ENCODE measurements around the gene DEK.

The DEK gene

DNA sequence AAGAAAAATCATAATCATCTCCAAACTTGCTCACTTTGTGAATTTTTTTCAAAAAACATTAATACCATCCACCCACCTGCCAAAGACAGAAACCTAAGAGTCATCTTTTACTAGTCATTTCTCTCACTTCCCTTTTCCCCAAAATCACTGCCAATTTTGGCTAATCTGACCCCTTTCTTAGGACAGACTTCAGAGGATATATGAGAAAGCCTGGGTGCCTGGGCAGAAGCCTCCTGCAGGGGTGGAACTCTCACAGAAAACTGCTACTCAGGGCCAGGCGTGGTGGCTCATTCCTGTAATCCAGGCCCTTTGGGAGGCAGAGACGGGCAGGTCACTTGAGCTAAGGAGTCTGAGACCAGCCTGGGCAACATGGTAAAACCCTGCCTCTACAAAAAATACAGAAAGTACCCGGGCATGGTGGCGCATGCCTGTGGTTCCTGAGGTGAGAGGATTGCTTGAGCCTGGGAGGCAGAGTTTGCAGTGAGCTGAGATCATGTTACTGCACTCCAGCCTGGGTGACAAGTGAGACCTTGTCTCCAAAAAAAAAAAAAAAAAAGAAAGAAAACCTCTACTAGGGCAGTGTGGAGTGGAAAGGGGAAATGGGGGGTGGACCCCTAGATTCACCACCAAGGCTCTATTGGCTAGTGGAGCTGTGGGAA, 3.8 kb downstream of the DEK start:
- TF ChIP-seq EZH2phosphoT487 (conservative IDR thresholded peaks at IDR 0.05; ENCODE audit: low read length): no peak
- TF ChIP-seq, protein P1, sequence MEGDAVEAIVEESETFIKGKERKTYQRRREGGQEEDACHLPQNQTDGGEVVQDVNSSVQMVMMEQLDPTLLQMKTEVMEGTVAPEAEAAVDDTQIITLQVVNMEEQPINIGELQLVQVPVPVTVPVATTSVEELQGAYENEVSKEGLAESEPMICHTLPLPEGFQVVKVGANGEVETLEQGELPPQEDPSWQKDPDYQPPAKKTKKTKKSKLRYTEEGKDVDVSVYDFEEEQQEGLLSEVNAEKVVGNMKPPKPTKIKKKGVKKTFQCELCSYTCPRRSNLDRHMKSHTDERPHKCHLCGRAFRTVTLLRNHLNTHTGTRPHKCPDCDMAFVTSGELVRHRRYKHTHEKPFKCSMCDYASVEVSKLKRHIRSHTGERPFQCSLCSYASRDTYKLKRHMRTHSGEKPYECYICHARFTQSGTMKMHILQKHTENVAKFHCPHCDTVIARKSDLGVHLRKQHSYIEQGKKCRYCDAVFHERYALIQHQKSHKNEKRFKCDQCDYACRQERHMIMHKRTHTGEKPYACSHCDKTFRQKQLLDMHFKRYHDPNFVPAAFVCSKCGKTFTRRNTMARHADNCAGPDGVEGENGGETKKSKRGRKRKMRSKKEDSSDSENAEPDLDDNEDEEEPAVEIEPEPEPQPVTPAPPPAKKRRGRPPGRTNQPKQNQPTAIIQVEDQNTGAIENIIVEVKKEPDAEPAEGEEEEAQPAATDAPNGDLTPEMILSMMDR (IDR thresholded peaks at IDR 0.05; ENCODE audit: insufficient read depth, low read length, poor library complexity, severe bottlenecking): no peak
- no peaks in the 10 kb centered on the region for H3K9me2 ChIP-seq (replicated peaks; ENCODE audit: insufficient read depth, low read length)
- peak overlapping the region; percentile 97 for H3K4me2 ChIP-seq (ENCODE audit: low read depth, low read length, poor library complexity, severe bottlenecking)
- peak overlapping the region; percentile 75 for H3K4me3 ChIP-seq (ENCODE audit: insufficient read depth, low read length, poor library complexity, severe bottlenecking)
- peaks cover 57% of the 10 kb centered on the region for H3K36me3 ChIP-seq (ENCODE audit: low read length)
- H3K27ac ChIP-seq (ENCODE audit: low read depth, low read length): peak overlapping the region; percentile 86
- H3K27me3 ChIP-seq (ENCODE audit: low read length): no peaks in the 10 kb centered on the region
- H3K9me3 ChIP-seq (ENCODE audit: insufficient read depth, low read length): peaks cover 5% of the 10 kb centered on the region; the same call in 1 of the 2 replicates
- H3K9ac ChIP-seq (ENCODE audit: low read length): peak overlapping the region; percentile 94
- peaks cover 57% of the 10 kb centered on the region for H3F3A ChIP-seq (ENCODE audit: insufficient read depth)
- peaks cover 90% of the 10 kb centered on the region for H3K79me2 ChIP-seq (ENCODE audit: insufficient read depth, low read length)
- no peak overlapping the region for H2AFZ ChIP-seq (ENCODE audit: low read depth, low read length, severe bottlenecking)
- H4K20me1 ChIP-seq (ENCODE audit: low read depth, low read length): peaks cover 65% of the 10 kb centered on the region

DNA sequence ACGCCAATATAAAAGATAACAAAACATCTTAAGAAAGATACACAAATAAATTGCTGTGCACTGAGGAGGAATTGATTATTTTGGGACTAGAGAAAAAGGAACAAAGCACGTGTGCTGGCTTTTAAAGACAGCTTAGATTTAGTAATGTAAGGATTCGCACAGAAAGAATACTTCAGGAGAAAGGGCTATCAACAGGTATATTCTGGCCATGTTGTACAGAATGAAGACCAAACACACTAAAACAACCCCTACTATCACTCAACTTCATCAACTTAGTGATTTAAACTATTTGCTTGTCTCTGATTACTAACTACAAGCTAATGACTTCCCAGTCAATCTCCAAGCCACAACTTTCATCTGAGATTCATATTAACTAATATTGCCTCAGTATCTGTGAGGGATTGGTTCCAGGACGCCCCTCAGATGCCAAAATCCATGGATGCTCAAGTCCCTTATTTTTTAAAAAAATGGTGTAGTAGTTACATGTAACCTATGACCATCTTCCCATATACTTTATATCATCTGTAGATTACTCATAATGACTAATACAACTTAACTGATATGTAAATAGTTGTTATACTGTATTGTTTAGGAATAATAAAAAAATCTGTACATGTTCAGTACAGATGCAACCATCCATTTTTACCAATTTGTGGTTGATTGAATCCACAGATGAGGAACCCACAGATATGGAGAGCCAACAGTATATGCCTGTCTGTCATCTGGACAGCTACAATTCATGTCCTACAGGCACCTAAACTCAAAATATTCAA, 4.5 kb downstream of the DEK start:
- TF ChIP-seq EZH2phosphoT487 (conservative IDR thresholded peaks at IDR 0.05; ENCODE audit: low read length): no peak
- TF ChIP-seq, protein P1 (IDR thresholded peaks at IDR 0.05; ENCODE audit: insufficient read depth, low read length, poor library complexity, severe bottlenecking): no peak
- Histone ChIP-seq H3F3A (ENCODE audit: insufficient read depth) (peaks cover 64% of the 10 kb centered on the region), H3K9me2 (replicated peaks; ENCODE audit: insufficient read depth, low read length) (no peaks in the 10 kb centered on the region), H3K4me3 (ENCODE audit: insufficient read depth, low read length, poor library complexity, severe bottlenecking) (no peak overlapping the region), H4K20me1 (ENCODE audit: low read depth, low read length) (peaks cover 72% of the 10 kb centered on the region), H3K27ac (ENCODE audit: low read depth, low read length) (peak overlapping the region; percentile 86), H3K4me2 (ENCODE audit: low read depth, low read length, poor library complexity, severe bottlenecking) (peak overlapping the region; percentile 97), H3K36me3 (ENCODE audit: low read length) (peaks cover 60% of the 10 kb centered on the region), H2AFZ (ENCODE audit: low read depth, low read length, severe bottlenecking) (no peak overlapping the region), H3K79me2 (ENCODE audit: insufficient read depth, low read length) (peaks cover 94% of the 10 kb centered on the region), H3K9me3 (ENCODE audit: insufficient read depth, low read length) (no peaks in the 10 kb centered on the region), H3K27me3 (ENCODE audit: low read length) (no peaks in the 10 kb centered on the region), H3K9ac (ENCODE audit: low read length) (peak overlapping the region; percentile 94; the same call in 1 of the 2 replicates)

DNA sequence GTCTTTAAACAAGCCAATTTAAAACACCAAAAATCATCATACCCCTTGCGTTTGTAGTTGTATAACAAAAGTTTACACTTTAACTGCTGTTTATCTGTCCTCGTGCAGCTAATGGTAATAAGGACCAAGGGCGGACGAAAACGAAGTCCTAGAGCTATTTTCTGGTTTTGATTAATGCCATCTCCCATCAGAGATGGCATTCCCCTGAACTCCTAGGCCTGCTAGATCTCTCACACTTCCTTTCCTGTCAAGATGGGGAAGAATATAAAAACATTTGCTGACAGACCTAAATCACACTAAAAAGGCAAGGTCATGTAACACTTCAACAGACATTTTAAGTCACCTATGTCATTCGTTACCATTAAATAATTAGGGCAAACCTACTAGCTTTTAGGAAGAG, 9.5 kb downstream of the DEK start:
- Histone ChIP-seq H4K20me1 (ENCODE audit: low read depth, low read length) (peaks cover 85% of the 10 kb centered on the region), H3K4me3 (ENCODE audit: insufficient read depth, low read length, poor library complexity, severe bottlenecking) (no peak overlapping the region), H3F3A (ENCODE audit: insufficient read depth) (peaks cover 56% of the 10 kb centered on the region), H3K27ac (ENCODE audit: low read depth, low read length) (no peak overlapping the region), H3K9ac (ENCODE audit: low read length) (no peak overlapping the region), H3K79me2 (ENCODE audit: insufficient read depth, low read length) (peaks cover 100% of the 10 kb centered on the region), H2AFZ (ENCODE audit: low read depth, low read length, severe bottlenecking) (no peak overlapping the region), H3K9me2 (replicated peaks; ENCODE audit: insufficient read depth, low read length) (no peaks in the 10 kb centered on the region), H3K4me2 (ENCODE audit: low read depth, low read length, poor library complexity, severe bottlenecking) (no peak overlapping the region), H3K36me3 (ENCODE audit: low read length) (peaks cover 88% of the 10 kb centered on the region), H3K27me3 (ENCODE audit: low read length) (no peaks in the 10 kb centered on the region), H3K9me3 (ENCODE audit: insufficient read depth, low read length) (no peaks in the 10 kb centered on the region)
- TF ChIP-seq EZH2phosphoT487 (conservative IDR thresholded peaks at IDR 0.05; ENCODE audit: low read length): no peak
- TF ChIP-seq, protein P1 (IDR thresholded peaks at IDR 0.05; ENCODE audit: insufficient read depth, low read length, poor library complexity, severe bottlenecking): no peak
